B cell (primary cell): Measurements from ENCODE around the gene NFASC. TPM values are rescaled to one million over a fixed set of nuclear protein-coding genes. Genes with fewer than 3 reads are reported as not detected.

Experiments
- ATAC-seq: fragments of 200-7000 bp; cut with Tn5 transposase; one replicate; pipeline ENCODE4 v1.10.0; 2021; ENCODE audit warnings: low read depth, mild to moderate bottlenecking, moderate number of reproducible peaks, moderate library complexity
- CTCF ChIA-PET: fragments of 350-600 bp; sonication (Branson Sonifier 250); formaldehyde crosslinking; loops from one replicate; lab custom pipeline; 2021; ENCODE audit warnings: antibody characterized with exemption, inconsistent platforms; lab: Charles Lee
- POLR2A ChIA-PET: fragments of 350-600 bp; sonication (Branson Sonifier 250); formaldehyde crosslinking; loops from one replicate; lab custom pipeline; 2021; ENCODE audit warnings: antibody characterized with exemption; lab: Charles Lee
- DNase-seq: peaks from one replicate; pipeline ENCODE4 v3.0.0; 2013
- H2AFZ ChIP-seq: 2 replicates; pipeline ENCODE4 v1.6.1; 2012; ENCODE audit warnings: mild to moderate bottlenecking, low read depth, low read length; ENCODE audit not compliant: insufficient read depth, poor library complexity, severe bottlenecking
- H3K27ac ChIP-seq, 2 donors: 1 replicate in 1 of 2; 2 replicates in 1 of 2; pipeline ENCODE4 v1.5.1; 2012 to 2013; ENCODE audit warnings: low read length in 2 of 2, mild to moderate bottlenecking in 2 of 2, moderate library complexity in 1 of 2
- H3K27me3 ChIP-seq, 4 experiments: fragments of 200-600 bp in 1 of 4; sonication (generic) in 1 of 4; replicated peaks in 1 of 4; 1 replicate in 2 of 4; 2 replicates in 2 of 4; pipeline versions ENCODE4 v1.6.1 to v1.7.0; 2013 to 2016; ENCODE audit warnings: low read length in 3 of 4, mild to moderate bottlenecking in 2 of 4, mixed read lengths in 1 of 4, moderate library complexity in 1 of 4; ENCODE audit not compliant: insufficient read depth in 4 of 4, control insufficient read depth in 3 of 4; ENCODE audit errors: control extremely low read depth in 1 of 4
- H3K36me3 ChIP-seq, 2 experiments: replicated peaks in 1 of 2; 1 replicate in 1 of 2; 2 replicates in 1 of 2; pipeline versions ENCODE4 v1.6.1 to v1.7.1; 2013; ENCODE audit warnings: low read length in 1 of 2; ENCODE audit not compliant: insufficient read depth in 2 of 2, control insufficient read depth in 1 of 2; ENCODE audit errors: control extremely low read depth in 1 of 2, extremely low read depth in 1 of 2
- H3K4me1 ChIP-seq, 2 donors: fragments of 200-600 bp in 1 of 2; sonication (generic) in 1 of 2; 1 replicate in 1 of 2; 2 replicates in 1 of 2; pipeline versions ENCODE4 v1.5.1 to v1.6.1; 2013 to 2017; ENCODE audit warnings: low read length in 2 of 2; ENCODE audit not compliant: control insufficient read depth in 2 of 2, insufficient read depth in 2 of 2
- H3K4me2 ChIP-seq: replicated peaks from 2 replicates; pipeline ENCODE3; 2012; ENCODE audit warnings: mild to moderate bottlenecking, low read depth, low read length; ENCODE audit not compliant: poor library complexity, severe bottlenecking
- H3K4me3 ChIP-seq, 5 experiments: fragments of 200-600 bp in 1 of 5; sonication (generic) in 1 of 5; 1 replicate in 3 of 5; 2 replicates in 2 of 5; pipeline versions ENCODE4 v1.5.1 to v1.7.0; 2011 to 2016; ENCODE audit warnings: low read length in 4 of 5, mild to moderate bottlenecking in 4 of 5, low read depth in 2 of 5, control low read depth in 1 of 5, moderate library complexity in 1 of 5; ENCODE audit not compliant: insufficient read depth in 1 of 5; ENCODE audit errors: control extremely low read depth in 1 of 5, extremely low read depth in 1 of 5
- H3K79me2 ChIP-seq: fragments of 200-600 bp; sonication (generic); one replicate; pipeline ENCODE4 v1.6.0; 2016; ENCODE audit warnings: low read length; ENCODE audit not compliant: control insufficient read depth, insufficient read depth
- H3K9ac ChIP-seq: fragments of 200-600 bp; sonication (generic); 2 replicates; pipeline ENCODE4 v1.6.1; 2017; ENCODE audit warnings: mild to moderate bottlenecking, low read length, moderate library complexity
- H3K9me3 ChIP-seq, 3 donors: one replicate each; pipeline versions ENCODE4 v1.6.1 to v1.7.1; 2013; ENCODE audit warnings: low read length in 2 of 3; ENCODE audit not compliant: control insufficient read depth in 2 of 3, insufficient read depth in 1 of 3; ENCODE audit errors: control extremely low read depth in 1 of 3
- H4K20me1 ChIP-seq: 2 replicates; pipeline ENCODE4 v1.6.0; 2012; ENCODE audit warnings: mild to moderate bottlenecking, low read length; ENCODE audit not compliant: insufficient read depth, control insufficient read depth, poor library complexity, severe bottlenecking
- H3K27ac Mint-ChIP-seq: one replicate; pipeline ENCODE4 v1.8.0; 2021; ENCODE audit warnings: mixed read lengths
- H3K27me3 Mint-ChIP-seq: one replicate; pipeline ENCODE4 v1.8.0; 2021; ENCODE audit warnings: mixed read lengths
- H3K4me1 Mint-ChIP-seq: one replicate; pipeline ENCODE4 v1.8.0; 2021; ENCODE audit warnings: mixed read lengths
- H3K4me3 Mint-ChIP-seq: one replicate; pipeline ENCODE4 v1.8.0; 2021; ENCODE audit warnings: mixed read lengths
- H3K9me3 Mint-ChIP-seq: one replicate; pipeline ENCODE4 v1.8.0; 2022; ENCODE audit warnings: mixed read lengths; ENCODE audit not compliant: insufficient read depth
- CTCF ChIP-seq: fragments of 200-600 bp; IDR thresholded peaks from one replicate; pipeline ENCODE4 v1.8.0; 2022; ENCODE audit warnings: antibody characterized with exemption, mild to moderate bottlenecking
- EZH2 ChIP-seq: IDR thresholded peaks from 2 replicates; pipeline ENCODE4 v1.6.1; 2012; ENCODE audit warnings: borderline replicate concordance, low read depth, mild to moderate bottlenecking, moderate library complexity, low read length; ENCODE audit not compliant: insufficient read depth, poor library complexity, severe bottlenecking
- WGBS: methylation state at CpG from one replicate; pipeline ENCODE4 v1.1.5; 2013; ENCODE audit warnings: missing lambda C conversion rate; ENCODE audit not compliant: insufficient coverage; 5-methylcytosine and 5-hydroxymethylcytosine counted together
- intact Hi-C: fragments of 100-400 bp; cut with micrococcal nuclease; formaldehyde crosslinking; loops from one replicate; pipeline ENCODE4 v1.10.0; 2022
- polyA plus RNA-seq: library from polyadenylated mRNA; depleted of rRNA; stranded (reverse); fragments of >200 nt; gene quantifications from 2 replicates; pipeline ENCODE4 v1.2.3, GENCODE V29; 2012
- total RNA-seq, 2 donors: library from RNA; stranded (reverse); fragments of 120-200 nt in 1 of 2; gene quantifications; 1 replicate in 1 of 2; 2 replicates in 1 of 2; pipeline versions ENCODE4 v1.2.3 to v1.2.4, GENCODE V29; 2013 to 2022

Gene NFASC
- total and polyA plus RNA-seq, 2 donors (not counting 1 experiment from before 2014, with no cell fraction given), result 0.06 to 0.39 TPM

DNA sequence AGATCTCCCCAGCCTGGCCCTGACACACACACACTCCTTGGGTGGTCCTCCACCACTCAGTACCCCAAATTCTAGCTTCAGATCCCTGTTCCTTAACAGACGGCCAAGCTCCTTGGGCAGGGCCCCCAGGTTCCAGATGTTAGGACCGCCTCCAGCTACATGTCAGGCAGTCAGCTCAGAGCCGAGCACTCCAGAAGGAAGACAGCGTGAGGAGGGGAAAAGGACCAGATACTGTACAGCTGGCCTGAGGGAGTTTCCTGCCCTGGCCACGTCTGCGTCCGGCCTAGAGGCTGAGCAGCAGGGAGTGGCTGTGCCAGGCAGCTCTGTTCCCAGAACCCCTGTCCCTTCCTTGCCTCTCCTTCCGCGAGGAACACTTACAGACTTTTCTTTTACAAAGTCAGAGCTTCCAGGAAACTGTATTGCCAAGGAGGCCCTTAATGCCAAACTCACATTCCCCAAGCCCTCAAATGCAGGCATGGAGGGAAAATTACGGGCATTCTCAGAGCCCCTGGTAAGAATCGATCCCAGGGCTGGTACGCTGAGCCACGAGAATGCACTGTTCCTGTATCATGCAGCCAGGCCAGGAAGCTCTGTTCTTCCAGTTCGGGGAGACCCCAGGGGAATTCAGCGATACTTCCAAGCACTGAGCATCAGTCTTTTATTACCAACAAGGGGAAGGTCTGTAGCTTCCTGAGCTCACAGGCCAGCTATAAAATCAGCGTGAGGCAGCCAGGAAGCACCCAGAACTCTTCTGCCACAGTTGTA, 127.1 kb downstream of the NFASC start:
- Histone ChIP-seq H3K36me3 (no peaks in the 10 kb centered on the region), H3K79me2 (no peaks in the 10 kb centered on the region), H3K4me3 (no peak overlapping the region), H3K9ac (no peak overlapping the region), H3K4me2 (no peak overlapping the region), H3K27me3 (peaks cover 0 to 2% (median 0%) of the 10 kb centered on the region in 4 experiments), H4K20me1 (no peaks in the 10 kb centered on the region), H3K9me3 (no peaks in the 10 kb centered on the region), H3K27ac (no peak overlapping the region), H2AFZ (no peak overlapping the region), H3K4me1 (peaks cover 2 to 3% of the 10 kb centered on the region in 2 donors)
- H3K4me1 Mint-ChIP-seq, result peaks cover 8% of the 10 kb centered on the region
- no peak for TF ChIP-seq CTCF
- no peaks in the 10 kb centered on the region for H3K9me3 Mint-ChIP-seq
- ChIA-PET POLR2A (no interaction called here), CTCF (interaction anchor here (2.8 kb wide), 1 partner anchor 64 kb away, joined by 6 read pairs; no protein-coding TSS in a partner anchor)
- 79% methylated on average over 15 of the region's 16 CpGs for WGBS
- DNase-seq, result no peak
- peaks cover 11% of the 10 kb centered on the region for H3K27me3 Mint-ChIP-seq
- intact Hi-C loops, result no loop called here
- ATAC-seq, result no peak
- H3K4me3 Mint-ChIP-seq, result no peak overlapping the region
- H3K27ac Mint-ChIP-seq, result no peak overlapping the region

DNA sequence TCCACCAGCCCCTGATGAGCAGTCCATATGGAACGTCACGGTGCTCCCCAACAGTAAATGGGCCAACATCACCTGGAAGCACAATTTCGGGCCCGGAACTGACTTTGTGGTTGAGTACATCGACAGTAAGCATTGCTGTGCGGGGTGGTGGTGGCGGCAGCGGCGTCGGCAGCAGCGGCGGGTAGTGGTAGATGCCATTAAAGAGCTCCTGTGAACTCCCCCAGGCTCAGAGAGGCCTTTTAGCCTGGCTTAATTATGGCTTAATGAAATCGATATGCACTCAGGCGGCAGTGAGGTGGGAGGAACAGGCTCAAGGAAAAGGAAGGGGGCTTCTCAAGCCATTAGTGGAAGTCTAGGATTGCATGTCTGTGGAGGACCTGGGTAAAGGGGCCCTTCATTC, 130.5 kb downstream of the NFASC start:
- Histone ChIP-seq H3K79me2 (no peaks in the 10 kb centered on the region), H3K4me3 (no peak overlapping the region), H4K20me1 (no peaks in the 10 kb centered on the region), H3K36me3 (no peaks in the 10 kb centered on the region), H3K9me3 (no peaks in the 10 kb centered on the region), H3K9ac (no peak overlapping the region), H3K4me1 (no peaks in the 10 kb centered on the region), H3K27ac (no peak overlapping the region), H2AFZ (no peak overlapping the region), H3K27me3 (peaks cover 0 to 2% (median 0%) of the 10 kb centered on the region in 4 experiments), H3K4me2 (no peak overlapping the region)
- TF ChIP-seq EZH2 (no peak), CTCF (no peak)
- H3K27ac Mint-ChIP-seq, result no peak overlapping the region
- intact Hi-C loops, result no loop called here
- WGBS, result 97% methylated on average over 12 of the region's 14 CpGs
- H3K4me3 Mint-ChIP-seq, result no peak overlapping the region
- POLR2A ChIA-PET, result no interaction called here
- peaks cover 34% of the 10 kb centered on the region for H3K27me3 Mint-ChIP-seq
- no peak for DNase-seq
- CTCF ChIA-PET, result interaction anchor here (1.8 kb wide), 1 partner anchor 60 kb away, joined by 5 read pairs; no protein-coding TSS in a partner anchor
- ATAC-seq, result no peak
- H3K4me1 Mint-ChIP-seq, result no peaks in the 10 kb centered on the region
- H3K9me3 Mint-ChIP-seq, result no peaks in the 10 kb centered on the region
